ENCODE results near the gene MRFAP1L1. TPM values are rescaled to one million over a fixed set of nuclear protein-coding genes. Genes with fewer than 3 reads are reported as not detected.

Gene MRFAP1L1
- total RNA-seq, 1 donor from 2014 or later: 141 TPM

GRCh38 chr4:6742507-6742906, 32.8 kb upstream of the MRFAP1L1 start:
- H3K27ac Mint-ChIP-seq: no peak overlapping the region
- H3K79me2 ChIP-seq (ENCODE audit: low read depth): no peaks in the 10 kb centered on the region

GRCh38 chr4:6740347-6740746, 30.7 kb upstream of the MRFAP1L1 start:
- Mint-ChIP-seq H3K4me1 (peaks cover 2% of the 10 kb centered on the region), H3K36me3 (no peaks in the 10 kb centered on the region), H3K27me3 (ENCODE audit: insufficient read depth, low read depth) (peaks cover 2% of the 10 kb centered on the region), H3K9me3 (peaks cover 11% of the 10 kb centered on the region), H3K4me3 (no peak overlapping the region), H3K27ac (no peak overlapping the region)
- Histone ChIP-seq H3K4me3 (no peak overlapping the region), H3K9me3 (ENCODE audit: low read depth) (no peaks in the 10 kb centered on the region), H4K20me1 (ENCODE audit: low read depth) (no peaks in the 10 kb centered on the region), H3K79me2 (ENCODE audit: low read depth) (no peaks in the 10 kb centered on the region), H3K27ac (no peak overlapping the region), H3K27me3 (no peaks in the 10 kb centered on the region), H2AFZ (replicated peaks) (no peak overlapping the region), H3K36me3 (no peaks in the 10 kb centered on the region), H3K4me2 (no peak overlapping the region), H3K4me1 (no peaks in the 10 kb centered on the region), H3K9ac (no peak overlapping the region), H3F3A (ENCODE audit: low read depth) (no peaks in the 10 kb centered on the region)
- TF ChIP-seq EZH2 (IDR thresholded peaks at IDR 0.05): no peak
- TF ChIP-seq EZH2phosphoT487 (IDR thresholded peaks at IDR 0.05): no peak
- no peak for TF ChIP-seq CTCF (IDR thresholded peaks at IDR 0.05)
- DNase-seq (ENCODE audit: low spot score): no peak

More at GRCh38 chr4:6742507-6742906, 32.8 kb upstream of the MRFAP1L1 start:
- DNase-seq (ENCODE audit: low spot score): no peak
- Histone ChIP-seq H4K20me1 (ENCODE audit: low read depth) (no peaks in the 10 kb centered on the region), H3K27ac (no peak overlapping the region), H3K9me3 (ENCODE audit: low read depth) (no peaks in the 10 kb centered on the region), H3K9ac (no peak overlapping the region), H3K4me2 (no peak overlapping the region), H2AFZ (replicated peaks) (no peak overlapping the region), H3K27me3 (no peaks in the 10 kb centered on the region), H3F3A (ENCODE audit: low read depth) (no peaks in the 10 kb centered on the region), H3K4me1 (no peaks in the 10 kb centered on the region), H3K36me3 (no peaks in the 10 kb centered on the region), H3K4me3 (no peak overlapping the region)
- Mint-ChIP-seq H3K36me3 (no peaks in the 10 kb centered on the region), H3K4me3 (no peak overlapping the region), H3K27me3 (ENCODE audit: insufficient read depth, low read depth) (peaks cover 4% of the 10 kb centered on the region), H3K4me1 (peaks cover 5% of the 10 kb centered on the region), H3K9me3 (peaks cover 11% of the 10 kb centered on the region)
- no peak for TF ChIP-seq EZH2phosphoT487 (IDR thresholded peaks at IDR 0.05)
- TF ChIP-seq EZH2 (IDR thresholded peaks at IDR 0.05): no peak
- TF ChIP-seq CTCF (IDR thresholded peaks at IDR 0.05): no peak

DNA sequence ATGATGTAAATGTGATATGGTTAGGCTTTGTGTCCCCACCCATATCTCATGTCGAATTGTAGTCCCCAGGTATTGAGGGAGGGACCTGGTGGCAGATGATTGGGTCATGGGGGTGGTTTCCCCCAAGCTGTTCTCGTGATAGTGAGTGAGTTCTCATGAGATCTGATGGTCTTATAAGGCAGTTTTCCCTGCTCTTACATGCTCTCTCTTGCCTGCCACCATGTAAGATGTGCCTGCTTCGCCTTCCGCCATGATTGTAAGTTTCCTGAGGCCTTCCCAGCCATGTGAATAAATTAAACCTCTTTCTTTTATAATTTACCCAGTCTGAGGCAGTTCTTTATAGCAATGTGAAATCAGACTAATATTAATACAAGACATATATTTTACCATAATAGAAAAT, 30.3 kb upstream of the MRFAP1L1 start:
- no peaks in the 10 kb centered on the region for H3K4me1 ChIP-seq
- H3K27me3 Mint-ChIP-seq (ENCODE audit: insufficient read depth, low read depth): peaks cover 2% of the 10 kb centered on the region
- H3K9me3 ChIP-seq (ENCODE audit: low read depth): no peaks in the 10 kb centered on the region
- no peak overlapping the region for H3K9ac ChIP-seq
- no peaks in the 10 kb centered on the region for H3K79me2 ChIP-seq (ENCODE audit: low read depth)
- H3K27ac ChIP-seq: no peak overlapping the region
- DNase-seq (ENCODE audit: low spot score): no peak
- no peak overlapping the region for H2AFZ ChIP-seq (replicated peaks)
- no peaks in the 10 kb centered on the region for H3K36me3 ChIP-seq
- H3K4me3 Mint-ChIP-seq: no peak overlapping the region
- H3K9me3 Mint-ChIP-seq: peaks cover 11% of the 10 kb centered on the region
- H3K4me3 ChIP-seq: no peak overlapping the region
- peaks cover under 1% of the 10 kb centered on the region for H3K4me1 Mint-ChIP-seq
- TF ChIP-seq EZH2 (IDR thresholded peaks at IDR 0.05) (no peak), EZH2phosphoT487 (IDR thresholded peaks at IDR 0.05) (no peak), CTCF (IDR thresholded peaks at IDR 0.05) (no peak)
- no peak overlapping the region for H3K4me2 ChIP-seq
- H3F3A ChIP-seq (ENCODE audit: low read depth): no peaks in the 10 kb centered on the region
- H3K27ac Mint-ChIP-seq: no peak overlapping the region
- no peaks in the 10 kb centered on the region for H4K20me1 ChIP-seq (ENCODE audit: low read depth)
- H3K27me3 ChIP-seq: no peaks in the 10 kb centered on the region
- no peaks in the 10 kb centered on the region for H3K36me3 Mint-ChIP-seq

Measured in neural progenitor cell (in vitro differentiated cells).